Stimulated activated naive CD4-positive, alpha-beta T cell treated with Interleukin-2 at 50 U/mL for 16 hours (primary cell): ENCODE data around the gene GNAZ.
"Not testable (repeated sequence)": the region's sequence is repeated elsewhere in the genome, so short reads cannot be mapped to it uniquely, and the experiment has no call there.

ENCODE experiments used
- DNase-seq: peaks from one replicate; lab custom pipeline; 2025; lab: John Stamatoyannopoulos, UW

GNAZ gene

DNA sequence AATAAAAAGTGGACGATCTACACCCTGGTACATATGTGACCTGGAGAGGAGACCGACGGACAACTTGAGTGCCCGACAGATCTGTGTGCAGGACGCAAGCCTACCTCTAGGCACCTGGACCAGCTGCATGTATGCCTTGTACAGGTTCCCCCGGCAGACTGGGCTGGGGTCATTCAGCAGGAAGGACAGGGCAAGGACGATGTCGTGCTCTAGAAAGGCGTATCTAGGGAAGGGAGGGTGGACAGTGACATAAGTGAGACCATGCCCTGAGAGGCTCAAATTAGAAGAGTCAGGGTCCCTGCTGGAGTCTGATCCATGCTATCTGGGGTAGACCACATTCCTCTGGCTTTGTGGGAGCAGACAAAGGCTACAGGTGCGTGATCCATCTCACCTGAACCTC lies 63.6 kb downstream of the GNAZ start:
- DNase-seq = no peak

DNA sequence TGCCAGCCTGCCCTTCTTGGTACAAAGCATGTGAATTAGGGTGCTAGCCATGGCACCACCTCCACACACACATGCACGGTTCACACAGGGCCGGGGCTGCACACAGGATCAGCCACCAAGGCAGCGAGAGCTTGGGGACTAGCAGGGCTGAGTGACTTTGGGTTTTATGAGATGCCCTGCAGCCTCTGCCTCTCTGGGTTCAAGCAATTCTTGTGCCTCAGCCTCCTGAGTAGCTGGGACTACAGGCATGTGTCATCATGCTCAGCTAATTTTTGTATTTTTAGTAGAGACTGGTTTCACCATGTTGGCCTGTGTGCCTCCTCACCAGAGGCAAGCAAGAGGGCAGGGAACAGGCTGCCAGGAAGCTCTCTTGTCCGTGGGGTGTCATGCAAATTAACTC lies 66.7 kb downstream of the GNAZ start:
- not testable (repeated sequence) for DNase-seq

DNA sequence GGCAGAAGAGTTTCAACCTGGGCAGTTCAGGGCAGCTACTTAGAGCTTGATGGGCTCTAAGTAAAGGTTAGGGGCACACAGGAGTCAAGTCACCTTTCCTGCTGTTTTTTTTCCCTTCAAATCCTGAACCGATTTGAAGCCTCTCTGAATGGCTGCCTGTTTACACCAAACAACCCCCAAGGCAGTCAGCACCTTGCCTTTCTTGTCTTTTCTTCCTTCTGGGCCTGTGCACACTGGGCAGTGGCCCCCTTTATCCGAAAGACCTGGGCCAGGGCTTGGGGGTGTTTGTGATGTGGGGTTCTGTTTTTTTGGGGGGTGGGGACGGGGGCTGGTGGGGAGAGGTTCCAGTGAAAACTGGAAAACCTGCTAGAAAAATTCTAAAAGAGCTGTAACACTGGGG lies 67.1 kb downstream of the GNAZ start:
- DNase-seq = no peak

DNA sequence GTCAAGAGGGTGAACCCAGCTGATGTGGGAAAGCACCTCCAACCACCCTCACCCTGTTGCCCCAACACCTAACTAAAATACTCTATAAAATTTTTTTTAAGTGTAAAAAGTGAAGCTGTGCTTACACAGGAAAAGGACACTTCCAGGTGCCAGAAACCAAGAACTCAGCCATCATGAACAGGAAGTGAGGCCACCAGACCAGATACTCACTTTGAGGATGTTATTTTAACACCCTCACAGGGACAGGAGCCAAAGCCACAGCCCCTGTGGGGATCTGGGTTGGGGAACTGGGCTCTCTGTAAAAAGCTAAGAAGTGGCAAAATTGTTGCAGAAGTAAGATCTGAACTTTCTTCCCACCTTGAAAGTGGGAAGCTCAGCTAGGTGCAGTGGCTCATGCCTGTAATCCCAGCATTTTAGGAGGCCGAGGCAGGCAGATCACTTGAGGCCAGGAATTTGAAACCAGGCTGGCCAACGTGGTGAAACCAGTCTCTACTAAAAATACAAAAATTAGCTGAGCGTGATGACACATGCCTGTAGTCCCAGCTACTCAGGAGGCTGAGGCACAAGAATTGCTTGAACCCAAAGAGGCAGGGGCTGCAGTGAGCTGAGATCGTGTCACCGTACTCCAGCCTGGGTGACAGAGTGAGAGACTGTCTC lies 67.7 kb downstream of the GNAZ start:
- no peak for DNase-seq

DNA sequence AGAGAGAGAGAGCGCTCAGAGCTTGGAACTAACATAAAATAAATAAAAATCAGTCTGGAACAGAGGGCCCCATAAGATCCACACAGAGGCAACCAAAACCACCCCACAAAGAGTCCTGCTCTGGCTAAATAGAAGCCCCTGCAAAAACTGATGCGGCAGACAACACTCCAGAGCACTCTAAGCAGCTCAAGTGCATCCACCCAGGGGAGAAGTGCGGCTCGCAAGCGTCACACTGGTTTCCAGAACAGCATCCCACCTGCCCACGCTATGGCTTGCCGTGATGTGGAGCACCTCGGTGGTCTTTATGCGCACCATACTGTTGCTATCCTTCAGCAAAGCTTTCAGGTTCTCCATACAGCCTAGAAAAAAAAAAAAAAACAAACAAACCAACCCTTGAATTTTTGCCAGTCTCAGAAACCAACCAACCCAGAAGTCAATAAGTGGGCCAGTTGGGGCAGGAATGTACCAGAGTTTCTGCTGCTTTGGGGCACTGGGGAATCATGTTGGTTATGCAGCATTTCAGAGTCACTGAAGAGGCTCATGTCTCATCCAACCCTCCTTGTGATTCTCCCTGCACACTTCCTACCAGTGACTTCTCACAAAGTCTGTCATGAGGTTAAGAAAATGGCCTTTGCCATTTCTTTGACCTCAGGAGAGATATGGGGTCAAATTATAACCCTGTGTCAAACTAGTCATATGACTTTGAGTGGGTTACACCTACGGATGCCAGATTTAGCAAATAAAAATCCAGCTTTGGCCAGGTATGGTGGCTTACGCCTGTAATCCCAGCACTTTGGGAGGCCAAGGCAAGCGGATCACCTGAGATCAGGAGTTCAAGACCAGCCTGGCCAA lies 68.5 kb downstream of the GNAZ start:
- no peak for DNase-seq

DNA sequence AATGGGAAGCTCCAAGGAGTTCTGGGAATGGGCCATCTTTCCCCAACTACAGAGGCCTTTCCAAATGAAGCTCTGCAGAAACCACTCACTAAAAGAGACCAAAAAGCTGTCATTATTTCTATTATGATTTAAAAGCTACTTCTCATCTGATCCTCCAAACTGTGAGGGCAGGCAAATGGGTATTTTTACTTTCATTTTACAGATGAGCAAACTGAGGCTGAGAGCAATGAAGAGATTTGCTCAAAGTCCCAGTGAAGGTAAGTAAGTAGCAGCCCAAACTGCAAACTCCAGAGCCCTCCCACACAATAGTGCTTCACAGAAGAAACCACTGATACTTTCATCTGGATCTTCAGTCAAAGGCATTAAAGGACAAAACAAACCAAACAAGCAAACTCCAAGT lies 70.1 kb downstream of the GNAZ start:
- DNase-seq = no peak

DNA sequence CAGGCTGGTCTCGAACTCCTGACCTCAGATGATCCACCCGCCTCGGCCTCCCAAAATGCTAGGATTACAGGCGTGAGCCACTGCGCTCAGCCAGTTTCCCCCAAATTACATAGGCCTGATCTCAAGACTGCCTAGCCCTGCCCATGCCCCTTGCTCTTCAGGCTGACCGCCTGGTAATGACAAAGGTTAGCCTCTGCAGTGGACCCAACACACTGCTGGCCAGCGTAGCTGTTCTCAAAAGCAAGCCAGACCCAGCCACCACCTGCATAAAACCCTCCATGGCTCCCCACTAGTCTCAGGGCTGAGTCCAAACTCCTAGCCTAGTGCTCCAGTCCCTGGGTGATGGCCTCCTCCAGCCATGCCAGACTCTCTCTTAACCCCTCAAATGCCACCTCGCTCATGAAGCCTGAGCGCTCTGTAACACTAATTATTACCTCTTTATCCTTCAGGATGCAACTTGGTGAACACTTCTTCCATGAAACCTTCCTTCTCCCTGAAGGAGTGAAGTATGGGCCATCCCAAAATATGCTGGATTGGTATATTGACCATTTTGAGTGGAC lies 72.3 kb downstream of the GNAZ start:
- DNase-seq = no peak

DNA sequence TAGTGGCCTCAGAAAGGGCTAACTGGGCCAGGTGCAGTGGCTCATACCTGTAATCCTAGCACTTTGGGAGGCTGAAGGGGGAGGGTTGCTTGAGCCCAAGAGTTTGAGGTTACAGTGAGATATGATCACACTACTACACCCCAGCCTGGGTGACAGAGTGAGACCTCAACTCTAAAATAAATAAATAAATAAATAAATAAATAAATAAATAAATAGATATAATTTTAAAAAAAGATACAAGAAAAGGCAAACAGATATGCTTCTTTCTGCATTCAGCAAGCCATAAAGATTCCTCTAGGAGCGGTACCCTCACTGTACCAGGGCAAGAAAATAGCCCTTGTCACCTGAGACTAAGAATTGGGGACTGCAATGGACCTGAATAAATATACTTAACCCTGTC lies 72.8 kb downstream of the GNAZ start:
- no peak for DNase-seq

DNA sequence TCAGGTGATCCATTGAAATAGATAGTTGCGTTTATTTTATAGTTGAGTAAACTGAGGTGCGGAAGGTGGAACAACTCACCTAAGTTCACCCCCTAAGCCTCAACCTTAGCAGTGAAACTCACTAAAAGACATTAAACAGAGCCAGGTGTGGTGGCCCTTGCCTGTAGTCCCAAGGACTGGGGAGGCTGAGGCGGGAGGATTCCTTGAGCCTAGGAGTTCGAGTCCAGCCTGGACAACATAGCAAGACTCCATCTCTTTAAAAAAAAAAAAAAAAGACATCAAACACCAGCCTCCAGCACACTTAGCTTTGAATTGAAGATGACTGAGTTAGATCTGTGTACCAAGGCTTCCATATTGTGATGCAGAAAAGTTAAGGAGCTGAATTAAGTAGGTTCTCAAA lies 74.1 kb downstream of the GNAZ start:
- DNase-seq = no peak

DNA sequence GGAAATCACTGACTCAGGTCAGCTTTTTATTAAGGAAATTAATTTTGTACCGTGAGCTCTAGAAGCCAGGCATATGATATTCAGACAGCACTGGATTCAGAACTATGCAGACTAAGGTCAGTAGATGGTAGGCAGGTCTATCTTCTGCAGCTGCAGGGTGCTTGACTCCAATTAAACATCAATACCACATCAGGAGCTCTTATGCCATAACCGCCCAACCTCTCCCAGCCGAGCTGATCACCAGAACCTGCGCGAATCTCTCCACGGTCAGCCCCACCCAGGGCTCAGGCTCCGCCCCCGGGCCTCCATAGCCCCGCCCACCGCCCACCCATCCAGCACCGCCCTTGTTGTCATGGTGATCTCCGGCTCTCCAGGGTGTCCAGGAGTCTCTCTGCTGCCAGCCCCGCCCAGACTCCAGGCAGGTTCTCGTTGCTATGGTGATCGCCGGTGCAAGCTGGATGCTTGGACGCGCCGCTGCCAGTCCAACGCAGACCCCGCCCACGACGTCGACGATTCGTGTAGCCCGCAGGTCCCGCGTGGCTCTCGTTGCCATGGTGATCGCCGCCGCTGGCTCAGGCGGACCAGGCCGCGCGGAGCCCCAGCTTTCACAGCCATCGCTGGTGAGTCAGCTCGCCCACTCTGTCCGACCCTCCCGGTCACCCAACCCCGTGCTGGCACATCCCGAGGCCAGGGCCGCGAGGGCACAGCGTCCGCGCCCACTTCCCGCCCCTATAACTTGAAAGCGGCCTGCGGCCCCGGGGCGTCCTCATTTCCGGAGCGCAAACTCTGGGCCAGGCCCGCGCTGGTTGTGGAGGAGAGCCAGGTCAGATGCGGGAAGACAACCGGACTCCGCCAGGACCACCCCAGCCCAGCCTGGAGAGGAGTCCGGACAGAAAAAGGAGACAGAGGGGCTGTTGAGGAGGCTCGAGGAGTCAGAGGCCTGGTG lies 74.9 kb downstream of the GNAZ start, which contains the start of gene RAB36:
Gene RAB36, plus strand, starts transcription at position 546 of the 946 bp plus-strand sequence. CDS start 1,140 bp downstream, outside the sequence.
- peak; percentile 88 for DNase-seq

DNA sequence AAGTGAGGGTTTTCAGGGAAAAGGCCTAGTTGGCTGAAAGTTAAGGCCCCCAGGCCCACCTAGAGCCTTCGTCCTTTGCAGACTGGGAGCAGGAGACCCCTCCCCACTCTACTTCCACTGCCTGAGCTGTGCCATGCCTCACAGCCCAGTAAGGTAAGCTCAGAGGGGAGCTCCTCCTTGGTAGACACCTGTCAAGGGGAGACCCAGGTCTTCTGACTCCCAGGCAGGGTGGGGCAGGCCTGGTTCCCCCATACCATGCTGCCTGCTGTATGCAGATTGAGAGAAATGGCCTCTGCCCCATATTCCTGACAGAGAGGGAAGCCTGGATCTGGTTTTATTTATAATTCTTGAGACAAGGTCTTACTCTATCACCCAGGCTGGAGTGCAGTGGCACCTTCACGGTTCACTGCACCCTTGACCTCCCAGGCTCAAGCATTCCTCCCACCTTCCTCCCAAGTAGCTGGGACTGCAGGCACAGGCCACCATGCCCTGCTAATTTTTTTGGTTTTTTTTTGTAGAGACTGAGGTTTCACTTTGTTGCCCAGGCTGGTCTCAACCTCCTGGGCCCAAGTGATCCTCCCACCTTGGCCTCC lies 75.7 kb downstream of the GNAZ start:
- no peak for DNase-seq

DNA sequence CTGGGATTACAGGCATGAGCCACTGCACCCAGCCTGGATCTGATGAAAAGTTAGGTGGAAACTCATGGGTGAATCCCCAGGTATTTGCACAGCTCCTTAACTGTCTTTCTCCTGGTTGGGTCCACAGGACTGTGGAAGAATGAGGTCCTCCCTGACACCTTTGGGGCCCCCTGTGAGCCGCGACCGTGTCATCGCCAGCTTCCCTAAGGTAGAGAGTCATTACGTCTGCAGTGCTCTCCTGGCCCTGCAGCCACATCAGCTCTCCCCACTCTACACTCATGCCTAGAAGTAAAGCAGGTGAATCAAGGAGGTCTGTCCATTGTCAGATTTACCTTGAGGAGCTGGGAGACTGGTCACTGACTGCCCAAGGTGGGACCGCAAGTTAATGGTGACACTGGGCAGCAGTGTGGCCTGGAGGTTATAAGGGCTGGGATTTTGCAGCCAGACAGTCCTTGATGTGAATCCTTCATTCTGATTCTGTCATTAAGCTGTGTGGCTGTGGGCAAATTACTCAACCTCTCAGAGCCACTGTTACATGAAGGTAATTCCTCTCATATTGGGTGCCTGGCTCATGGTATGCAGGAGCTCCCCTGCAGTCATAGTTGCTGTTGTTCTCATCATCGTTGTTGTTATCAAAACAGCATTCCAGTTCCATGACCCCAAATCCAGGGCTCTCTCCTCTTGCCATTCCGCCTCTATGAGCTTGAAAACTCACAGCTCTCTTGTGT lies 76.3 kb downstream of the GNAZ start:
- no peak for DNase-seq

DNA sequence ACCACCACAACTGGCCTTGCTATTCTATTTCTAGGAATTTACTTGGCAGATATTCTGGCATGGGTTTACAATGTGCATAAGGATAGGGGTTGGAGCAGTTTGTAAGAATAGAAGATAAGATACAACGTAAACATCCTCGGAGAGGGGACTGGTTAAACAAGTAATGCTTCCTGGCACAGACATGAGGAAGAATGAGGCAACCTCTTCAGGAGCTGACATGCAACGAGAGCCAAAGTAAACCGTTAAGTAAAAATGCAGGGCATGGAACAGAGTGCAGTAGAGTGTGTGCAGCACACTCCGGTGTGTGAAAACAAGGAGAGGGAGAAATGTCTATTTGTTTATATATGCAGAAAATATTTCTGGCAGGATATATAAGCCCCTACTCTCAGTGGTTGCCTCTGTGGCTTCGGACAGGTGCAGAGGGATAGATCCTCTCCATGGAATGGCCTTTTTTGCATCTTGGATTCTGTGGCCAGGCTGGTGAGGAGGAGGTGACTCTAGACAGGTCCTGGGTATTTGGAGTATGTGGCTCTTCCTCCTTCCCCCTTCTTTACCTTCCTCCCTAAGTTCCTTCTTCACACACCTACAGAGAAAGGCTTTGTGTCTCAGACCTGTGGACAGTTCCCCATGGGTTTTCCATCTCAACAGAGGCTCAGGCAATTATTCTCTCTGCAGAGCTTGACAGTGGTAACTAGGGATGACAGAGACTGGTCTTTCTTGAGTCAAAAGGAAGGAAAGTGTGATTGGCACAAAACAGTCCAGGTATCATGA lies 77.5 kb downstream of the GNAZ start:
- no peak for DNase-seq

DNA sequence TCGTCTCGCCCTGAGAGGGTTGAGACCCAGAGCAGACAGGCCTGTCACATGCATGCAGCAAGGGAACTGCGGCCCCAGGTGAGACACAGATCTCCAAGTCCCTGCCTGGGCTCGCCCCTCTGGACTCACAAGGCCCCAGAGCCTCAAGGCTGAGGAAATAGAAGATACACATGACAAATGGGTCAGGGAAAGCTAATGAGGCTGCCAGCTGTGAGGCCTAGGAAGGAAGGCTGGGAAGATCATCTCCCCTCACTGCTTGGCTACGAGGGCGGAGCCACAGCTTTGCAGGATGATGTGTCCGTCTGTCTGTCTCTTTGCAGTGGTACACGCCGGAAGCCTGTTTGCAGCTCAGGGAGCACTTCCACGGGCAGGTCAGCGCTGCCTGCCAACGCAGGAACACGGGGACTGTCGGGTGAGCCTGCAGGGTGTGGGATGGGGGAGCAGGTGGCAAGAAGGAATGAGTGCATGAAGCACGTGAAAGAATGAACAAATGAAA lies 79.5 kb downstream of the GNAZ start:
- DNase-seq = no peak

DNA sequence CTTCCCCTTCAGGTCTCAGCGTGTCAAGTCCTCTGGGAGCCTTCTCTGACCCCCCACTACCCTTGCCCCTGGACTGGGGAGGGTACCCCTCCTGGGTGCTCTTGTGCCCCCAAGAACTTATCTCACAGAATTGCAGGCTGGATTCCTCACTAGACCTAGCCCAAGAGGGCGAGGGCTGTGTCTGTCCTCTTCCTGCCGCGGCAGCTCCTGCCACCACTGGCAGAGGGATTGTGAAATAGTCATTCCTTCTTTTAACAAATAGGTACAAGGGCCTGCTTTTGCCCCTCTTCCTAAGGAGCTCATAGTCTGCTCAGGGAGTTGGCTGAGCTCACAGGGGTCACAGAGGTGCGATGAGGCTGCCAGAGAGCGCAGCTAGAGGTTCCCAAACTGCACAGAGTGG lies 80.4 kb downstream of the GNAZ start:
- DNase-seq = no peak

DNA sequence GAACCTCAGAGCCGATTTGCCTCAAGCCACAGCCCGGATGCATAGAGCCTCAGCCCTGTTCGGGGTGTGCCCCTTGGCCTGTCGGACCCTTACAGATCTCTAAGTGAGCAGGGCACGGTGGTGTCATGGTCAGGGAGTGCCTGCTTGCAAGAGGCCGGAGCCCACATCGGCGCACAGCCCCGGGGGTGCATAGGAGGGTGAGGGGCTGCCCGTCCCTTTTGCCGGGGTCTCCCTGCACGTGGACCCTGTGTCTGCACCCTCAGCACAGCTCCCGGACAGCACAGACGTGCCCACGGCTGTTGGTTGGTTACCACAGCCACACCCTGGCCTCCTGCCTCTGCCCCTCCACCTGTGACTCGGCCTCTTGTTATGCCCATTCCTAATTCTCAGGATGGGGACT lies 81.5 kb downstream of the GNAZ start:
- DNase-seq = no peak

DNA sequence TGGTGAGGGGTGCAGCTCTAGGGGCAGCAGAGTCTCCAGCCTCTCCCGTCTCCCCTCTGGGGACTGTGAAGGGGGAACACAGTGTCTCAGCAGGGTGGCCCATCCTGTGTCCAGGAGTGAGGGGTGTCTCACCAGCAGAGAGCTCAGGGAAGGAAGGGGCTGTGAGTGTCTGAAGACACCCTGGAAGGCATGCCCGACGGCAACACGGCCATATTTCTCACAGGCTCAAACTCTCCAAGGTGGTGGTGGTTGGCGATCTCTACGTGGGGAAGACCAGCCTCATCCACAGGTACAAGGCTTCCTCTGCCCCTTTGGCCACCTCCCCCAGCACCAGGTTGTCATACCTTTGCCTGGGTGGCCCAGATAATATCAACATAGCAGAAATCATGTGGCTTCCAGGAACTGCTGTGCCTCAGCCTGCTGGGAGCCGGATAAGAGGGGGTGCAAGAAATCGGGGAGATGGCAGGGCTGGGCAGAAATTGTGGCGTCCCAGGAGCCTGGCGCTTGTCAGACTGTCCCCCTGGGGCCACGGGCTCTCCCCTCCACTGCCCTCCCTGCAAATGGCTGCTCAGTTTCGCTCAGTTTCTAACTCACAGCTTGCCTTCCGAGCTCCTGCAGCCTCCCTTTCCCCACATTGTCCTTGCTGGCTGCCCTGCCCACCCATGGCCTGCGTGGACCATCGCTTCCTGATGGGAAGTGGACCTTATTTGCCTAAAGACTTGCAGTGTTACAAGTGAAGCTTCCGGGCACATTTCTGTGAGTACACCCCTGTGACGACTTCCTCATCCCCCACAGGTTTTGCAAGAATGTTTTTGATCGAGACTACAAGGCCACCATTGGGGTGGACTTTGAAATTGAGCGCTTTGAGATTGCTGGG lies 82.2 kb downstream of the GNAZ start:
- DNase-seq = no peak

DNA sequence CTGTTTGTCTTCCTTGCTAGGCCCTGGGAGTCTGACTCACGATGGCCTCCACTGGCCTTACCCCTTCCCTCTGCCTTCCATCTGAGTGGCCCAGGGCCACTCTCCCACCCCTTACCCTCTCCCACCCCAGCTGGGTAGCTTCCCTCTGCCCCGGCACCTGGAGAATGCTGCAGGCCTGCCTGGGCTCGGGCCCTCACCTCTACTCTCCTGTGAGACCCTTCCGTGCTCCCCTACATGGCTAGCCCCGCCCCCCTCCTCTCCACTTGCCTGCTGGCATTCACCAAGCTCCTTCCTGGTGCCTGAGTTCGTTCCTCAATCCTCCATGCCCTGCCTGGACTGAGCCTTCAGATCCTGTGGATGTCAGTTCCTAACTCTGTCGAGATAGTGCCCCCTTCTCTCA lies 83.7 kb downstream of the GNAZ start:
- DNase-seq = no peak

DNA sequence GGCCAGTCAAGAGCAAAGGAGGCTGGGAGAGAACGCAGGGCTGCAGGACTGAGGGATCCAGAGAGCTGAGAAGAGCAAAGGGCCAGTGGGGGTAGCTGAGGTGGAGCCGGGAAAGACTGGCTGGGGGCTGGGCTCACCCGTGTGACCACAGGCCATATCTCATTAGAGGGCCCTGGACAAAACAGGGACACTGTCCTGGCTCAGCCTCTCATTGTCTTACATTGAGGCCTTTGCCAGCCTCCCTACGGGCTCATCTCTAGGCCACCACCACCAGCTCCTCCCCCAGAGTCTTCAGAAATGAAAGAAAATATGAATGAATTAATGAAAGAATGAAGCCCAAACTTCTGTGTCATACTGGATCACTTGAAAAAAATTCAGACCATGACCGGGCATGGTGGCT lies 84.1 kb downstream of the GNAZ start:
- no peak for DNase-seq
